GM21515 (cell line): Measurements from ENCODE around the gene AKAP13.
A peak's percentile ranks its signal among the peaks of the same experiment; 100 is the strongest.
"Not testable (repeated sequence)": the region's sequence is repeated elsewhere in the genome, so short reads cannot be mapped to it uniquely, and the experiment has no call there.

Source experiments
- ATAC-seq: cut with Tn5 transposase; IDR thresholded peaks from one replicate; pipeline ENCODE4 v1.9.1; 2021; ENCODE audit not compliant: unreplicated experiment

AKAP13 gene

GRCh38 chr15:85780225-85780985 lies 400.0 kb downstream of the AKAP13 start:
- ATAC-seq: no peak

DNA sequence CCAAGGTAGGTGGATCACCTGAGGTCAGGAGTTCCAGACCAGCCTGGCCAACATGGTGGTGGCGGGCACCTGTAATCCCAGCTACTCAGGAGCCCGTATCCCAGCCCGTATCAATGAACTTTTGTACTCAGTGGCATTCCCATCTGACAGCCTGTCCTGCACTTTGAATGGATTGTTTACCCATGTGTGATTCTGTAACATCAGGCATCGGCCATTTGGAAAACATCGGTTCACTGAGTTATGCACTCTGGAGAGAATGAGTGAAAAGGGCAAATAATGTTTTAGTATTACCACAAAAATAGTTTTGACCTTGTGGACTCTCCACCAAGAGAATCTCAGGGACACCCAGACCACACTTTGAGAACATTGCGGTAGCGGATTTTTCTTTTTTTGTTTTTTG lies 400.7 kb downstream of the AKAP13 start:
- ATAC-seq: no peak

DNA sequence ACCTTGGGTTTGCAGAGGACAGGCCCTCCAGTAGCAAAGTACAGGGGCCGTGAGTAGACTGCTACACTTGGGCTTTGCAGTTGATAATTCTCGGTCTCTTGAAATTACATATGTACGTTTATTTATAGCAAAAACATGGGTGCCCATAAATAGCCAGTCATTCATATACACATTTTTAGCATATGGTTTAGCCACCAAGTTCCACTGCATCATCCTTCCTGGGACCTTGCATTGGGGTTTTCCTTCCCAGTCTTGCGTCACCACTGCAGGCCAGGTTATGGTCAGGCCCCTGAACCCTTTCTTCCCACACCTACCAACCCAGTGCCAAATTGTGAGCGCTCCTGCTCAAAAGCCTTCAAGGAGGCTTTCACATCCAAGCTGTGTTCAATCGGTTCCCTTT lies 401.7 kb downstream of the AKAP13 start:
- no peak for ATAC-seq

GRCh38 chr15:85785887-85786780 lies 405.7 kb downstream of the AKAP13 start:
- ATAC-seq: no peak

DNA sequence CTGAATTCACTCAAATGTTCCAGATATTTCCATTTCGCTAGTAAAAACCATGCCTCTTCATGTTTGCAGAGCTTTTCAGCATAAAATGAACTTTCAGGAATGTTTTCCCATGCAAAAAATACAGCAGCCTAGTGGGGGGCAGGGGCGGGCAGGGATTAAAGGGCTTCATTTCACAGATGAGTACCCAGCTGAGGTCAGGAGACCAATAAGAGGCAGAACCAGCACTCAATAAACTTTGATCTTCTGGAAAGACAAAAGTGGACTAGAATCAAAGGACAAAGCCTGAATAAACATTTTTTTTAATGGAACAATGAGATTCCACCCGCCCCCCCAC lies 406.3 kb downstream of the AKAP13 start:
- no peak for ATAC-seq

GRCh38 chr15:85788771-85789495 lies 408.5 kb downstream of the AKAP13 start:
- no peak for ATAC-seq

- no peak for ATAC-seq
These were observed 409.1 kb downstream of the AKAP13 start for GRCh38 chr15:85789496-85789875.

GRCh38 chr15:85792102-85792731 lies 411.8 kb downstream of the AKAP13 start:
- ATAC-seq: no peak

DNA sequence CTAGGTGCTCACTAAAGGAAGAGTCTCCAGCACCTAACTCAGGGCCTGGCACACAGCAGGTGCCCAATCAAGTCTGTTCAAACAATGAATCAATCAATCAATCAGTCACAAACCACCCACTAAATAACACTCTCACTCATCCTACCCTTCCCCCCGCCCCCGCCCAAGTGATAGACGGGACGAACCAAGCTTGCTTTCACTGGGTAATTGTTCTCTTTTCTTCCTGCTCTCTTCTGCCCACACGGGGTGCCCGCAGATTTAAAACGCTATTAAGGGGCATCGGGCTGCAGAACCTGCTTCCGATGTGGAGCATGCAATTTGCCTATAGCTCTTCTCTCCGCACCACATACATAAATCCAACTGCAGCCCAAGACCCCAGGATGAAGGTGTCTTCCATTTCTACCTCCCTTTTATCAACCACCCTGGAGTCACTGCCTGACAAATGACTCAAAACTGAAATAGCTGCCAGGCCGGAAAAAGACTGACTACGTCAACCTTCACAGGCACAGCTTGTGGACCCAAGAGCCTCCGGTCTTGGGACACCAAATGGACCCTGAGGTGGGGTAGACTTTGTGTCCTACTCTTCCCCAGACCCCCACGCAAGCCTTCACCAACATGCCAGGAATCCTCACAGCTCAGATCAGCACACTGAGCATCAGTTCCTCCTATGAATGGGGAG lies 412.6 kb downstream of the AKAP13 start:
- ATAC-seq: no peak

DNA sequence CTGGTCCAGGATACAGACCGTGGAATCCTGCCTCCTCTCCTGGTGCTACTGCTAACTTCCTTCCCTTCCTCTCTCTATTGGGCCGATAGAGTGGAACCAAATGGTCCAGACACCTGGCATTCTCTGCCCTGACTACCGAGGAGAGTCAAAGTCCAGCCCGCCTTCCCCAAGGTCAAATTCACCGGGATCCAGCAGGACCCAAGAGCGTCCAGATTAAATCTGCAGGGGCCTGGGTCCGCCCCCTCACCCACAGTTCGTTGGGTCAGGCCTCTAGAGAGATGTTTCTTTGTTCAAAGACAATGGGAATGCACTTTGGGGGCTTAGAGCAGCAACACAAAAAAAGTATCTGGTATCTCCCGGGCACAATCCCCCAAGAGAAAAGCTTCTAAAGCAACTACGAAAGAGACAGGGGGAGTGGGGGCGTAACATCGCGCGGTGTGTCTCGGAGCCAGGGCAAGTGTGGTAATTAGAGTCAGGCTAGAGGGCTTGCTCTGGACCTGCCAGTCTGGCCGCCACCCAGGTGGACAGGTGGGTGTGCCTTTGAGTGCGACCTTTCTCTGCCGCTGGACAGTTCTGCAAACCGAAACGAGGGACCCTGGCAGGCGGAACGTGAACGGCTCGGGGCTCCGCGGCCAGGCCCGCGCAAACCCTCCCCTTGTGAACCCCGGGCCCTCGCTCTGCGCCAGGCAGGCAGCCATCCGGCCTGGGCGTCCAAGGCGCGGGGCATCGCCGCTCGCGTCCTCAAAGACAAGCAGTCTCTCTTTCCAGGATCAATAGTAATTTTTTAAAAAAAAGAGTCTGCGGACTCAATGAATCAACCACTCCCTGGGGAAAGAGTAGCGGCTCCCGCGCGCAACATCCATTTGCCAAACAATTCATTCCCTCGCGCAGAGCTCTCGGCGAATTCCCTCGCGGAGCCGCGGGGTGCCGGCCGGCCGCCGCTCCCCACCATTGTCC lies 413.5 kb downstream of the AKAP13 start:
- ATAC-seq: peak; percentile 40

GRCh38 chr15:85794598-85795336 lies 414.4 kb downstream of the AKAP13 start, which contains the start of gene KLHL25:
Gene KLHL25 (minus strand): TSS chr15:85794925. CDS start chr15:85769810, 25,115 bp downstream.
- peak; percentile 98 for ATAC-seq

- ATAC-seq: no peak
These were observed 415.2 kb downstream of the AKAP13 start for GRCh38 chr15:85795337-85796305.

DNA sequence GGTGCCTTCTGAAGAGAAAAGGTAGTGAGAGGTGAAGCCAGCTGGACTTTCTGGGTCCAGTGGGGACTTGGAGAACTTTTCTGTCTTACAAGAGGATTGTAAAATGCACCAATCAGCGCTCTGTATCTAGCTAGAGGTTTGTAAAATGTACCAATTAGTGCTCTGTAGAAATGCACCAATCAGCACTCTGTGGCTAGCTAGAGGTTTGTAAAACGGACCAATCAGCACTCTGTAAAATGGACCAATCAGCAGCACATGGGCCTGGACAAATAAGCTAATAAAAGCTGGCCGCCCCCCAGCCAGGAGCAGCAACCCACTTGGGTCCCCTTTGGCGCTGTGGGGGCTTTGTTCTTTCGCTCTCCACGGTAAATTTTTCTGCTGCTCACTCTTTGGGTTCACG lies 416.0 kb downstream of the AKAP13 start:
- ATAC-seq: not testable (repeated sequence)
